HK-2 (cell line): ENCODE measurements around the gene RRP1B.
"Not testable (repeated sequence)": the region's sequence is repeated elsewhere in the genome, so short reads cannot be mapped to it uniquely, and the experiment has no call there.

ENCODE experiments used
- DNase-seq: peaks from one replicate; pipeline ENCODE4 v3.0.0-alpha.2; 2018; ENCODE audit not compliant: unreplicated experiment

Gene RRP1B, protein sequence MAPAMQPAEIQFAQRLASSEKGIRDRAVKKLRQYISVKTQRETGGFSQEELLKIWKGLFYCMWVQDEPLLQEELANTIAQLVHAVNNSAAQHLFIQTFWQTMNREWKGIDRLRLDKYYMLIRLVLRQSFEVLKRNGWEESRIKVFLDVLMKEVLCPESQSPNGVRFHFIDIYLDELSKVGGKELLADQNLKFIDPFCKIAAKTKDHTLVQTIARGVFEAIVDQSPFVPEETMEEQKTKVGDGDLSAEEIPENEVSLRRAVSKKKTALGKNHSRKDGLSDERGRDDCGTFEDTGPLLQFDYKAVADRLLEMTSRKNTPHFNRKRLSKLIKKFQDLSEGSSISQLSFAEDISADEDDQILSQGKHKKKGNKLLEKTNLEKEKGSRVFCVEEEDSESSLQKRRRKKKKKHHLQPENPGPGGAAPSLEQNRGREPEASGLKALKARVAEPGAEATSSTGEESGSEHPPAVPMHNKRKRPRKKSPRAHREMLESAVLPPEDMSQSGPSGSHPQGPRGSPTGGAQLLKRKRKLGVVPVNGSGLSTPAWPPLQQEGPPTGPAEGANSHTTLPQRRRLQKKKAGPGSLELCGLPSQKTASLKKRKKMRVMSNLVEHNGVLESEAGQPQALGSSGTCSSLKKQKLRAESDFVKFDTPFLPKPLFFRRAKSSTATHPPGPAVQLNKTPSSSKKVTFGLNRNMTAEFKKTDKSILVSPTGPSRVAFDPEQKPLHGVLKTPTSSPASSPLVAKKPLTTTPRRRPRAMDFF

DNA sequence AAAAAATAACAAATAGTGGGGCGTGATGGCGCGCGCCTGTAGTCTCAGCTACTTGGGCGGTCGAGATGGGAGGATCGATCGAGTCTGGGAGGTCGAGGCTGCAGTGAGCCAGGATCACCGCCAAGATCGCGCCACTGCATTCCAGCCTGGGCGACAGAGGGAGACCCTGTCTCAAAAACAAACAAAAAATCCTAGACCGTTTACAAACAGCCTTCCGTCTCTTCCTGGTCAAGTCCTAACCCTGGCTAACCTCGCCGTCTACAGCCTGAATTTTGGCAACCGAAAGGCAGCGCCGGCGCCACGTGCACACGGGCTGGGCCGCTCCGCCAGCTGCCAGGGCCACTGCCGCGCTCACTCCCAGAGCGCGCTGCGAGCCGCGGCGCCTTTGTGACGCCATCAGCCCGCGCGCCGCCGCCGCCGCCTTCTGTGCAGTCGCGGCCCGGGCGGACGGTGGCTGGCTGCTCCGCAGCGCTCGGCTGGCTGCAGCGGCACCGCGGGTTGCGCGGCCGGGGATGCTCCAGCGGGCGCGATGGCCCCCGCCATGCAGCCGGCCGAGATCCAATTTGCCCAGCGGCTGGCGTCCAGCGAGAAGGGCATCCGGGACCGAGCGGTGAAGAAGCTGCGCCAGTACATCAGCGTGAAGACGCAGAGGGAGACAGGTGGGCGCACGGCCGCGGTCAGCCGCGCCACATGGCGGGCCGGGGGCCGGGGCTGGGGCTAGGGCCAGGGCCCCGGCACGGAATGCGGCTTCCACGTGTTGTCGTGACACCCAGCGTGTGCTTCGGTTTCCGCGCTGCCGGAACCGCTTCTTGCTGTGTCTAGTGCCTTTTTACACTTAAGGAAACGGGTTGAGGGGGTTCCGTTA lies at the start of gene RRP1B, which contains the start of gene HSF2BP:
TSS of gene RRP1B (plus strand) at position 425 of the 865 bp plus-strand sequence. CDS start at position 530, 105 bp downstream.
TSS of gene HSF2BP (minus strand) at position 353 of the 865 bp plus-strand sequence. CDS start 1,392 bp downstream, outside the sequence.
- DNase-seq = peak; percentile 63

DNA sequence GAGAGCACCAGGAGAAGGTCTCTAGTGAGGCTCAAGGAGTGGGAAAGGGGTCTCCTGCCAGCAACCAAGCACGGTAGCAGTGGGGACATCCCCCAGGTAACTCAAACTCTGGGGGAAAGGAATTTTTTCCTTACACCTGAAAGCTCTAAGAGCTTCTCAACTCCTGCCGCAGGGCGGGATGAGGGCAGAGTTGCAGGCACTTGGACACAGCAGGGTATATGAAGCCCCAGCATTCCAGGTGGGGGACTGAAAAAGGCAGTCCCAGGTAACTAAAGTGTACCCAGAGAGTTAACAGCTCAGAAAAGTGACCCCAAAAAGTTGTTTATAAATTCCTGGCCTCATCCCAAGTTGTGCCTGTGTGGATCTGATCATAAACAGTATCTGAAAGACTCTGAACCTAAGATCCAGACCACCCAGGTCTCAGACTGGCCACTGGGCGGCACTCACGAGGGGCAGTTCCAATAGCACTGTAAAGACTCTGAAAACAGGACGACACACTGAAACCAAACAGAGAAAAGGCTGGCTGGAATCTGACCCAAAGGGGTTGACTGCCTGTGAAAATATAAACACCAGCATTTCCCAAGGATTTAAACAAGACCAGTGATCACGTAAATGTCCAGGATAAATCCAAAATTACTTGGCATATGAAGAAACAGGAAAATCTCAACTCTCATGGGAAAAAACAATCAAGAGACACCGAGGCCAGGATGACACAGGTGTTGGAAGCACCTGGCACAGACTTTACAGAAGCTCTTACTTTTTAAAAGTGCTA lies 47.6 kb upstream of the RRP1B start:
- no peak for DNase-seq

DNA sequence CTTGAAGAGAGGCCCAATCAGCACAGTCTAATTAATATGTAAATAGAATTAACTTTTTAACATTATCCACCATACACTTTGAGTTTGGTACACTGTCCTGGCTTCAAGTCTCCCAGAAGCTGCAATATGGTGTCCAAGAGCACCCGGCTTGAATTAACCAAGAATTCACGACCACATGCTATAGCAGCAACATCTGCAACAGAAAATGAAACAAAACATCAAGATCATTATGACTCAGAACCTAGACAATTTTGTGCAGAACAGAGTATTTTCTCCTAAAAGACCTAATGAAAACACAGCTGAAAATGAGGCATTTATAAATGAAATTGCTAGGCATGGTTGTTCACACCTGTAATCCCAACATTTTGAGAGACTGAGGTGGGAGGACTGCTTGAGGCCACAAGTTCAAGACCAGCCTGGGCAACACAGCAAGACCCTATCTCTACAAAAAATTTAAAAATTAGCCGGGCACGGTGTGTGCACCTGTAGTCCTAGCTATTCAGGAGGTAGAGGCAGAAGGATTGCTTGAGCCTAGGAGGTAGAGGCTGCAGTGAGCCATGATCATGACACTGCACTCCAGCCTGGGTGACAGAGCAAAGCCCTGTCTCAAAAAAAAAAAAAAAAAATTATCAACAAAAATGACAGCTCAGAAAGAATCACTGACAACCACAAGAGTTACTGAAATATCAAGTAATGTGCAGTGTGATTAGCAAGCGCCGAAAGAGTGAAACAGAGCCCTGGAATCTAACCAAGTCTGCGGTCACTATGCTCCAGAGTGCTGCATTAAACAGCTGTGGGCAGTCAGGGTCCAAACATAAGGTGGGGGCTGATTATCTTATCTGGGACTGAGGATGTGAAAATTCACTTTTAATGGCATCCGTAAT lies 45.4 kb upstream of the RRP1B start:
- no peak for DNase-seq

DNA sequence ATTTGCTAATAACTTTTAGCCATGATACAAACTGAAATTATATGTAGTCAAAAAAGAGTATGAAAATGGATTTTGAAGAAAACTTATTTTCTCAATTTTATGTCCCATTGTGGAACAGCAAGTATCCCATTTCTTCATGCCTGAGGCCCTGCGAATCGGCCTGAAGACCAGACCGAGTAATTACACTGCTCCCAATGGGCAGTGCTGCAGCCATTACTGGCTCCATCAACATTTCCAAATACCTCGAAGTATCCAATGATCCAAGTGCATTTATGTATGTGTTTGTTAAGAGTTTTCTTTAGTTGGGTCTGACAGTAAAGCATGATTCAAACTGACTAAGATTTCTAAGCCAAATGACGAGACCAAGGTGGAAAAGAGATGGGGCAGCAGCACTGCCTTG lies 44.5 kb upstream of the RRP1B start:
- no peak for DNase-seq

DNA sequence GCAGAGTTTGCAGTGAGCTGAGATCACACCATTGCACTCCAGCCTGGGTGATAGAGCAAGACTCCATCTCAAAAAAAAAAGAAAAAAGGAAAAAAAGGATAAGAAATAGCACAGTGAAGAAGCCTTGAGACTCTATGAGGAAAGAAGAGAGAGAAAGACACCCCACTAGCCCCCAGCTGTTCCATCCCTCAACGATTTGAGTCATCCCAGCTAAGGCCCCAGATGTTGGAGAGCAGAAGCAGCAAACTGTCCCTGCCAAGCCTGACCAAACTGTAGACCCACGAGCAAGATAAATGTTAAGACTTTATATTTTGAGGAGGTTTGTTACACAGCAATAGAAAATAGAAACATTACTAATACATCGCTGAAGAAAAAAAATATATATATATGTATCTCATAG lies 42.5 kb upstream of the RRP1B start:
- not testable (repeated sequence) for DNase-seq

DNA sequence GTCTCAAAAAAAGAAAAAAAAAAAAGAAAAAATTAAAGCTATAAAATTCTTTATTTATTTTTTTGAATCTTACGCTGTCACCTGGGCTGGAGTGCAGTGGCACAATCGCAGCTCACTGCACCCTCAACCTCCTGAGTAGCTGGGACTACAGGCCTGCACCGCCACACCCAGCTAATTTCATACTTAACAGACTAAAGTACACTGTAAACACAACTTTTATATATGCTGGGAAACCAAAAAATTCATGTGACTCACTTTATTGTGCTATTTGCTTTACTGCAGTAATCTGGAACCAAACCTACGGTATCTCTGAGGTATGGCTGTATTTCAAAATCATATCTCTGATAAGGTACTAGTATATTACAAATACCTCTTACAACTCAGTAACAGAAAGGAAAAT lies 40.4 kb upstream of the RRP1B start:
- no peak for DNase-seq

DNA sequence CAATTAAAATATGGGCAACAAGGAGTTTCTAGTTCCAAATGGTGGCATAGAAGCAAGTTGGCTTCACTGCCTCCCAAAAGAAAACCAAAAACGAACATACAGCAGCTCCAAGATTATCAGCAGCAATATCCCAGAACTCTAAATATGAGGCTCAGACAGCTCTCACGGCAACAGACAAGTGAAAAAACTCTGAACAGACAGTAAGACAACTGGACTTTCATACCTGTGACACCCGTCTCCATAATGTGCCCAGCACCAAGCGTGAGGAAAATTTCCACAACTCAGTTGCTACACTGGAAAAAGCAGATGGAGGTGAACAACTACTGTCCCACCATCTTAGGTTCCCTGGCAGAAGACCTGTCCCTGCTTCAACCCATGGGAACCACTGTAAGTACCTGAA lies 40.0 kb upstream of the RRP1B start:
- no peak for DNase-seq

DNA sequence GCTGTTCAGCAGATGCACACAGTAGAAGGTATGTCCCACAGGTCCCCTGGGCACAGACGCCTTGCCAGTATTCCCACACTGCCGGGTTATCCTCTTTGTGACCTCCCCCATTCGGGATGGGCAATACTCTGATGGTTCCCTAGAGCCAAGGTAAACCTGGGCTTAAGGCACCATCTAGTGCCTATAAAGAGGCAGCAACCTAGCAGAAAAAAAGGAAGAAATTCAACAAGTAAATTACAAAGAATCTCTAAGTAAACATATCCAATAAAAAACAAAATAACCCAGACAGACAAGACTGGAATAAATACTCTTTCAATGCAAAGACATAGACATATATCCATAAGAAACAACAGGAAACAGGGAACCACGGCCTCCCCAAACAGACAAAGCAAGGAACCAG lies 39.5 kb upstream of the RRP1B start:
- DNase-seq = no peak

DNA sequence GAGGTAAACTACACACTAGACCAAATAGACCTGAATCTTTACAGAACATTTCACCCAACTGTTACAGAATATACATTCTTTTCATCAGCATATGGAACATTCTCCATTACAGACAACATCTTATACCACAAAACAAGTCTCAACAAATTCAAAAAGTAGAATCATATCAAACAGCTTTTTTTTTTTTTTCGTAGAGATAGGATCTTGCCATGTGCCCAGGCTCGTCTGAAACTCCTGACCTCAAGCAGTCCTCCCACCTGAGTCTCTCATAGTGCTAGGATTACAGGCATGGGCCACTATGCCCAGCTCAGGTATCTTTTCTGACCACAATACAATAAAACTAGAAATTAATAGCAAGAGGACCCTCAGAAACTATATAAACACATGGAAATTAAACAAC lies 36.6 kb upstream of the RRP1B start:
- DNase-seq = no peak

DNA sequence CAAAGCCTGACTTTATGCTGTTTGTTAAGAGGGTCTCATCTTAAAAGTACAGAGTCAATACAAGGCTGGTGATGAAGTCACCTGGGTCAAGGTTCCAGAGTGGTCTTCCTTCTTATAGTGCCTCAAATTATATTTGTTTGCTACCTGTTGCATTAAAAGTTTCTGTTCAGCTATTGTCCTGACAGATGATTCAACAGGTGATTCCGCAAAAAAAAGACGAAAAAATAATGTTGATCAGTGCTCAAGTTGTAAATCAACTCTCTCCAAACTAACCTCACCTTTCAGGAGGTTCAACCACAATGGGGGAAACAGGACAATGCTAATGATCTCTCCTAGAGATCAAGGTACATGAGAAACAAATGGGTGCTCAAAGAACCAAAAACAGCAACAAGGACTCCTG lies 35.8 kb upstream of the RRP1B start:
- DNase-seq = no peak

DNA sequence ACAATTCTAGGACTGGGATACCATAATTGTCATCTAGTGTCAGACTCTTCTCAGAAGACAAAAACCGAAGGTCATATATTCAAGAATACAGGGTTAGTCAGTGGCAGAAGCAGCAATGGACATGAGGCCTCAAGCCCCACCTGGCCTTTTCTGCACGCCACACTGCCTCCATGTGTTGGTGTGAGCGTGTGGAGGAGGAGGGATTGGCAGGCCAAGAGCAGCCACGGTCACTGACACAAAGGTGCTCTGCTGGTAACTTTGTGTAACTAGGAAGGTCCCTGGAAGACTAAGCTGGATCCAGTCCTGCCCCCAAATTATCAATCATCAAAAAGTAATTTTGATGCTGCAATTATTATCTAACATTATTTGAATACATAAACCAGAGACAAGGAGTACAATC lies 35.0 kb upstream of the RRP1B start:
- DNase-seq = no peak

DNA sequence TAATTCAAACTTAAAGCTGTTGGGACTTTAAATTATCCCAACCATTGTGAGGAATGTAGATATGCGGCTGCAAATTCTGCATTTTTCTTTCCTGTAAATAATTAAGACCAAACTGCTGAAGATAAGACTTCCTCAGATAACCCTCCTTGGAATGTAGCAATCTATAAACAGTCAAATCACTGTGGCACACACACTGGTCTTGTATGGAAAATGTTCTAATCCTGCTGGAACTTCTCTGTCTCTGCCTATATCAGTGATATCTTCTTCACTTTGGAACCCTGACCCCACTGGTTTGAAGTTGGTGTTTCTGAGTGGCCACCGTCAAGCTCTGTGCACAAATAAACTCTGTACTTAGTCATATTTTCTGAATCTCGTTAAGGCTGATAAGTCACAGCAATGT lies 33.0 kb upstream of the RRP1B start:
- no peak for DNase-seq

DNA sequence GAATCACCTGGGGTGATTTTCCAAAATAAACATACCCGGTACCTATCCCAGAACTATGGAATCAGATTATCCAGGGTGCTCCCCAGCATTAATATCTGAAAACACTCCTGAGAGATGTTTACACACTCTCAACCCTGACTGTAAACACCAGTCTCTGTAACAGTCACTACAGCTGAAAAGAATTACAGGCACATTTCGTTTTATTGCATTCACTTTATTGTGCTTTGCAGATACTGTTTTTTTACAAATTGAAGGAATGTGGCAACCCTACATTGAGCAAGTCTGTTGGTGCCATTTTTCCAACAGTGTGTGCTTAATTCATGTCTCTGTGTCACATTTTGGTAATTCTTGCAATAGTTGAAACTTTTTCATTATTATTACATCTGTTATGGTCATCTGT lies 31.8 kb upstream of the RRP1B start:
- DNase-seq = no peak

DNA sequence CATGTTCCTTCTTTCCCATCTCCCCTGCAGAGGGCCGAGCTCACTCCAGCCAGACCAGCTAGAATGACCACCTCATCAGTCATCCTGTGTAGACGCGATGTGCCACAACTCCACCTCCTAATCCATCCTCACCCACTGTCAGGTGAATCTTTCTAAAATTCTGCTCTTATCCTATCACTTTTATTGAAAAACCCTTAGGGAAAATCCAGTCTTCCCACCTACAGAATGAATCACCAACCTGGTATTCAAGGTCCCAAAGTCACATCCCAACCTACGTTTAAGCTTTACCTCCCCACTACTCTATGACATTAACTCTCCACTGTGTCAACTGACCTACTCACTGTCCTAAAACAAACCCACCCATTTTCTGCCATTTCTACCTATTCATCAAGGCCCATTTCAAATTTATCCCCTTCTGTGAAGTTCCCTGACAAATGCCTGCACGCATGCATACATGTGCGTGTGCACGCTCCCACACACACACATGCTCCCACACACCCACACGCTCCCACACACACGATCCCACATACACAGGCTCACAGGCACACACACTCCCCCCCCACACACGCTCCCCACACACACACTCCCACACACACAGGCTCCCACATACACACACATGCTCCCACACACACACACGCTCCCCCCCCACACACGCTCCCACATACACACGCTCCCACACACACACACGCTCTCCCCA lies 27.8 kb upstream of the RRP1B start:
- no peak for DNase-seq

DNA sequence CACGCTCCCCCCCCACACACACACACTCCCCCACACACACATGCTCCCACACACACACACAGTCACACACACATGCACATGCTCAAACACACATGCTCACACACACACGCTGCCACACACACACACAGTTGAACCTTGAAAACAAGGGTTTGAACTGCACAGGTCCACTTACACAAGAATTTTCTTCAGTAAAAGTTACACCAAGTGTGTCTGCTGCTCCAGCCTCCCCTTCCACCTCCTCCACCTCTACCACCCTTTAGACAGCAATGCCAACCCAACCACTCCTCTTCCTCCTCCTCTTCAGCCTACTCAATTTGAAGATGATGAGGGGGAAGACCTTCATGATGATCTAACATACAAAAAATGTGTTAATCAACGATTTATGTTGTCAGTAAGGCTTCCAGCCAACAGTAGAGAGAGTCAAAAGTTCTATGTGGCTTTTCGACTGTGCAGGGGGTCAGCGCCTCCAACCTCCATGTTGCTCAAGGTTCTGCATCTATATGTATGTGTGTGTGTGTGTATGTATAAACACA lies 26.9 kb upstream of the RRP1B start:
- DNase-seq = no peak

DNA sequence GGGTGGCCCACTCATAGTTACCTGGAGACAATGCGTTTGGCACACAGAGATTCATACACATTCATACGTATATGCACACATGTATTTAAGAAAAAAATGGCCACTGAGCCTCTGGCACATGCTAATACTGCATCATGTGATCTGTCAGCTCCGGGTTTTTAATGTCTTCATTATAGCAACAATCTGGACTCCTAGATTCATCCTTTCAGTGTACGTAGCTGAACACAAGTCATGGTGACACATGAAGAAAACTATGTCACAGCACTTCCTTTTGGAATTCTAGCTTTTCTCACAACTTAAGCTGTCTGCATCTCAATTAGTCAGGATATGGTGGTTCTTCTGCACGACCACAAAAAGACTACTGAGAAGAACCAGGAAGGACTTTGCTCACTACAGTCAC lies 24.7 kb upstream of the RRP1B start:
- no peak for DNase-seq

DNA sequence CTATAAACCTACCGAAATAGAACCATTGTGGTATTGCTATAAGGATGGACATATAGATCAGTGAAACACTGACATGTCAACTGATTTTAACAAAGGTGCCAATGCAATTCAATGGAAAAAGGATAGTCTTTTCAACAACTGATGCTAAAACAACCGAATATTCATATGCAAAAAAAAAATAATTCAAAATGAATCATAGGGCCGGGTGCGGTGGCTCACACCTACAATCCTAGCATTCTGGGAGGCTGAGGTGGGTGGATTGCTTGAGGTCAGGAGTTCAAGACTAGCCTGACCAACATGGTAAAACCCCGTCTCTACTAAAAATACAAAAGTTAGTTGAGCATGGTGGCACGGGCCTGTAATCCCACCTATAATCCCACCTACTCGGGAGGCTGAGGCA lies 23.9 kb upstream of the RRP1B start:
- DNase-seq = no peak

DNA sequence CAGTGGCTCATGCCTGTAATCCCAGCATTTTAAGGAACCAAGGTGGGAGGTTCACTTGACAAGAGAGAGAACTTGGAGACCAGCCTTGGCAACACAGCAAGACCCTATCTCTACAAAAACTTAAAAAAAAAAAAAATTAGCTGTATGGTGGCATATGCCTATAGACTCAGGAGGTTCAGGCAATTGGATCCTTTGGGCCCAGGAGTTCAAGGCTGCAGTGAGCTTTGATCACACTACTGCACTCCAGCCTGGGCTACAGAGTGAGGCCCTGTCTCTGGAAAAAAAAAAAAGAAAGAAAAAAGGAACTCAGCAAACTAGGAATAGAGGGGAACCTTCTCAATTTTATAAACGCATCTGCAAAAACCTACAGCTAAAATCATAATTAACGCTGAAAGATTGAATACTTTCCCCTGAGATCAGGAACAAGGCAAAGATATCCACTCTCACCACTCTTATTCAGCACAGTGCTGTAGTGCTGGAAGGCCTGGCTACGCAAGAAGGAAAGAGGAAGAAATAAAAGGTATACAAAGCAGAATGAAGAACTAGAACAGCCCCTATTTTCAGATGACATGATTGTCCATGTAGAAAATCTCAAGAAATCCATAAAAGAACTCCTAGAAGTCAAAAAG lies 21.7 kb upstream of the RRP1B start:
- DNase-seq = no peak
